ENCODE measurements around the gene SNX13. TPM values are rescaled to one million over a fixed set of nuclear protein-coding genes. Genes with fewer than 3 reads are reported as not detected.

SNX13 gene
- total RNA-seq, 1 experiment from 2014 or later, result 29.0 TPM

- Histone ChIP-seq H3K14ac (ENCODE audit: insufficient read depth, low read length) (no peak overlapping the region), H2BK12ac (ENCODE audit: insufficient read length, low read depth, low read length) (no peak overlapping the region), H3K18ac (ENCODE audit: insufficient read length, low read depth, low read length) (no peak overlapping the region), H3T11ph (ENCODE audit: low read length) (no peak overlapping the region), H3K4me2 (ENCODE audit: insufficient read depth, insufficient read length, low read length) (no peak overlapping the region), H4K91ac (ENCODE audit: insufficient read length, low read depth, low read length) (no peak overlapping the region), H4K5ac (ENCODE audit: insufficient read length, low read depth, low read length) (no peak overlapping the region), H2BK20ac (ENCODE audit: low read depth, low read length, poor library complexity, severe bottlenecking) (no peak overlapping the region), H2BK5ac (ENCODE audit: insufficient read length, low read length) (no peak overlapping the region), H3K79me2 (ENCODE audit: insufficient read depth, low read length) (no peaks in the 10 kb centered on the region), H3K27ac (ENCODE audit: insufficient read length, low read depth, low read length) (no peak overlapping the region), H2AK5ac (ENCODE audit: insufficient read length, low read length) (no peak overlapping the region), H4K8ac (replicated peaks; ENCODE audit: insufficient read length, low read depth, low read length) (no peak overlapping the region), H2BK120ac (ENCODE audit: low read depth, low read length, poor library complexity, severe bottlenecking) (no peak overlapping the region), H2AFZ (ENCODE audit: low read length) (no peak overlapping the region), H3K4me1 (ENCODE audit: insufficient read depth, low read length) (no peaks in the 10 kb centered on the region), H3K23me2 (ENCODE audit: insufficient read length, low read depth, low read length, poor library complexity, severe bottlenecking) (no peaks in the 10 kb centered on the region), H3K56ac (ENCODE audit: insufficient read length, low read depth, low read length) (no peak overlapping the region), H3K4ac (ENCODE audit: low read depth, low read length) (no peak overlapping the region), H3K79me1 (ENCODE audit: insufficient read depth, low read depth, low read length, poor library complexity, severe bottlenecking) (no peaks in the 10 kb centered on the region), H4K20me1 (ENCODE audit: control insufficient read depth, insufficient read depth, insufficient read length) (no peaks in the 10 kb centered on the region), H3K23ac (ENCODE audit: insufficient read length, low read depth, low read length) (no peak overlapping the region), H2BK15ac (ENCODE audit: low read depth, low read length) (no peak overlapping the region), H3K9ac (ENCODE audit: extremely low read depth, insufficient read length, low read length) (no peak overlapping the region), H3K9me3 (ENCODE audit: control insufficient read depth, low read depth, low read length) (no peaks in the 10 kb centered on the region), H3K27me3 (ENCODE audit: insufficient read depth, low read length) (no peaks in the 10 kb centered on the region)
- TF ChIP-seq CTCF (conservative IDR thresholded peaks at IDR 0.05), result no peak
- H3K4me3 Mint-ChIP-seq, result no peak overlapping the region
- no CpG with 5 or more reads among the region's 2 CpGs for WGBS (ENCODE audit: extremely low coverage, insufficient read length, low lambda C conversion rate)
- no peaks in the 10 kb centered on the region for H3K4me1 Mint-ChIP-seq
- H3K9me3 Mint-ChIP-seq, result no peaks in the 10 kb centered on the region
- DNase-seq, result no peak
- no peaks in the 10 kb centered on the region for H3K36me3 Mint-ChIP-seq (ENCODE audit: insufficient read depth in 1 of 3, low read depth in 3 of 3)
- H3K27ac Mint-ChIP-seq, result no peak overlapping the region
- peaks cover 1% of the 10 kb centered on the region; the same call in 1 of the 2 replicates for H3K27me3 Mint-ChIP-seq (ENCODE audit: low read depth)
Measured at GRCh38 chr7:17948526-17949238, 8.4 kb upstream of the SNX13 start.
